Superior temporal gyrus (tissue), 1 donor: Measurements from ENCODE around the gene MGMT.
A peak's percentile ranks its signal among the peaks of the same experiment; 100 is the strongest.

Experiments
- DNase-seq: peaks from one replicate; pipeline ENCODE4 v3.0.0-alpha.2; 2016; ENCODE audit errors: extremely low spot score

MGMT gene

DNA sequence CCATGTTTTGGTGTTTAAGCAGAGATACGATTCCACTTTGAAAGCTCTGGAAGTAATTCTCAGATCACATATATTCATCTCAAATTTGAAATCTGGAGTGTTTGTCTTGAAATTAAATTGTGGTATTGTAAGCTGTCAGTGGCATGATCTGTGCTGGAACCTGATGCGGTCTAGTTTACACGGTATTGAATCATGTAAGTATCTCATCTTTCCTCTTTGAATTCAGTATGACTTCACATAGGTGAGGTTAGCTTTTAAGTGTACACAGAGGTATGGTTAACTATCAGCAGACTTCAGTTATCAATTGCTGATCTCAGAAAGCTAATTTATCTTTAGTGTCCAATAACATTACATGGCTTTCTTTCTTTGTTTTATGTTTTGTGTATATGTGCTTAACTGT, 155.2 kb downstream of the MGMT start:
- DNase-seq: no peak

- DNase-seq: no peak
Observed at GRCh38 chr10:129622736-129623135, 155.7 kb downstream of the MGMT start.

DNA sequence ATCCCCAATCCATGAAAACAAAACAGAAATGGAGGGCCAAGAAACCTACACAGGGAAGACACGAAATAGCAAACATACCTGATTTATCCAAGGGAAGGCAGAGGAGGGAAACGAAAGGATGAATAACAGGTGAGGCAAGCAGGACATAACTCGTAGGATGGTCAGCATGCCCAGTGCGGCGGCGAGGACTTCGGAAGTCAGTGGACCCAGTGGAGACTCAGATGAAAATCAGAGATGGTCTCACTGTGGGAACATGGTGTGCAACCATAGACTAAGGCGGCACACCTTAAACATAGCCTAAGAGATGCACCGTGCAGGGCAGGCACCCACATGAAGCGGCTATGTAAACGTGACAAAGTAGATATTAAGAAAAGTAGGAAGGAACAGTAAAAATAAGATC, 157.5 kb downstream of the MGMT start:
- DNase-seq: no peak

DNA sequence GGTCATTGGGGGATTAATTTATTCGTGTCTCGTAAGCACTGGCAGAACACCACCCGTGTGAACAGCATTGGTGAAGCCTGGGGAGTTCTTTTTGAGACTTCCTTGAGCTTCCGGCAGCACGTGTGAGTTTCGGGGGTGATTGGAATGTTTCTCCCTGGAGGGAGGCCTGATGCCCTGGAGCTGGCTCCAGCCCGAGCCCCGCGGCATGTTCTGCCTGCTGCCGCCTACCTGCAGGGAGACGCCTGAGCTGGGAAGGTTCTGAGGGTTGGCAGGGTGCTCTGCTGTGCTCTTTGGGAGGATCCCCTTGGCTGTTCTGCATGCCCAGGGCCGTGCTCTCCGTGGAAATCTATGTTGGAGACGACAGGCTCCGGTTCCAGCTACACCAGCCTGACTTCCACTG, 159.3 kb downstream of the MGMT start:
- no peak for DNase-seq

DNA sequence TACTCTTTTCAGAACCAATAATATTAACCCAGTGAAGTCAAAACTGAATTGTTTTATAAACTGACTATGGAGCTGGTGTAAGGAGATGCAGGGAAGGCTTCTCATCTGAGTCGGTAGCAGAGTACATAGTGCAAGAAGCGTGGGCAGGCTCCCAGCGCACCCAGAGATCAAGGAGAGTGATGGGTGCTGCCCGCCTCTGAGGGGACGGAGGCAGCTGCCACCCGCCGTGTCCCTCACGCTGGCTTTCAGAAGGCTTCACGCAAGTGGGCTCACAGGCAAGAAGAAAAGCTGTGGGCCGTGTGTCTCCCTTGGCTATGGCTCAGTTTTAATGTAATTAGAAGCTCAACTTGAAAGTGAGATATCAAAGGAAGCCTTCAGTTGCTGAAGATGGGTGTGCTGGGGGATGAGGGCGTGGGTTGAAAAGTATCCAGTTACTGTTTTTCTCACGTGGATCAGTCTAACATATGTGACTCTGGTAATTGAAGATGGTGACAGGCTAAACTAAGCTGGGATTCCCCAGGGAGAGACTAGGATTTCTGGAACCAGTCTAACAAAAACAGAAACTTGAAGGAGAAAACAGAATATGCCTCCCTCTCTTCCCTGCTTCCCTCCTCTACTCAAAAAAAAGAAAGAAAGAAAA, 159.9 kb downstream of the MGMT start:
- peak; percentile 19 for DNase-seq

GRCh38 chr10:129627442-129627841, 160.4 kb downstream of the MGMT start:
- no peak for DNase-seq

DNA sequence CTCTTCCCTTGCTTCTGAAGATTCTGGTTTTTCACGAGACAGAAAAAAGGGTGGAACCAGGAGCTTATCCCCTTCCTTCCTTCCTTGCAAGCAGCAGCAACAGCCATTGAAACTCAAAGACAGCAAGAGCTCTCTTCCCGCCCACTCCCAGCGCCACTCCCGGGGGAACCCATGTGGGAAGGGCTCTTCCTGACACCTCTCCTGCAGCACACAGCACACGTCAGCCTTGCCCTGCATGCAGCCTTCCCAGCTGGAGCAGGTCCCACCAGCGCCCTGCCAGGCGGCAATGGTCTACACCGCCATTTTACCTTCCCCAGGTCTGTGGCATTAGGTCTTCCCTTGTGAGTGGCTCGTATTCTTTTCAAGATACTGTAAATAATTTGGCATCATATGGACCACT, 161.8 kb downstream of the MGMT start:
- no peak for DNase-seq

DNA sequence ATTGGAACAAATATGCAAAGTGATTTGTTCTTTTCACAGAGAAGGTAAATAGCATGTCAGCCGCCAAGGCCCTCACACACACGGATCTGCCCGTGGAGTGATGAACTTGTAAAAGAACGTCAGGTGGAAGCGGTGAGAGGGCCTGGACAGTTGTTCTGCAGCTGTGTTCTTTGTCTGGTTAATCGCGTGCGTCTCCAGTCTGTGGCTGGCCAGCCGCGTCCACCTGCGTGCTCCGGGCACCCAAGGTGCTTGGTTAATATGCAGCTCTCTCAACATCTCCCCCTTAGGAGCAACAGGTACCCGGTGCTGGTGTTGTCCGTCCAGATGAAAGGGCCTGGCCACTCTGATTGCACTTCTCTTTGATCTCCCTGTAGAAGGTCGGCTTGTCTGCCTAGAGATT, 162.9 kb downstream of the MGMT start:
- DNase-seq: no peak

DNA sequence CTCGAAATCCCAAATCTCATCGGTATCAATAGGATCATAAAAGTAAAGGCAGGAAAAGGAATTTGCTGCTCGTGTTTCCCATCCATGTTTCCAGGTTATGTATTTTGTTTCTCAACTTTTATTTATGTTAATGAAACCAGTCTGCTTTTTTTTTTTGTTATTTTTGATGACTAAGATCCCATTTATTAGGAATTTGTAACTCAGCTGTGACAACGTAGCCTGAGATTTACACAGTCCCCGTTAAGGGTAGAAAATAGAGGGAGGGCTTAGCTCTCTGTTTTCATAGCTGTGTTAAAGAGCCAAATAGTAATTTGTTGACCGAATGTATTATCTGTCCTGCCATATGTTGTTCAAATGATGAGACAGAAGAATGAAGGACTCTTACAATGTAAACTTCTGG, 164.0 kb downstream of the MGMT start:
- no peak for DNase-seq

GRCh38 chr10:129631870-129632623, 165.0 kb downstream of the MGMT start:
- DNase-seq: no peak

DNA sequence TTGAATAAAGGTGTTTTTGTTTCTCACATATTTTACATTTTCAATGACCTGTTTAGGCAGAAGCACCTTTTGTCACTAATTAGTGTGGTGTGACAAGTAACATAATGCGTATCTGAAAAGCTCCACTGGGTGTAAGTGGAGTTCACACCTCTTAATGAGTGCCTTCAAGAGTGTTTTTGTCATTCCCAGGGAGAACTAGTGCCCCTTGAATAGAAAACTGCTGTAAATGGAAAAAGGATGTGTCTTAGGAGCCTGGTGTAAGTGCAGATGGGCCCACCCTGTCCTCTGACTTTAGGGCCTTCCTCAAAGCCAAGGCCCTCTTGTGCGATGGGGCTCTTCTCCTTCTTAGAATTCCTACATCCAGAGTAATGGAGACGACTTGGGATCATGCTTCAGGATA, 170.0 kb downstream of the MGMT start:
- no peak for DNase-seq

GRCh38 chr10:129637846-129638245, 170.8 kb downstream of the MGMT start:
- no peak for DNase-seq

DNA sequence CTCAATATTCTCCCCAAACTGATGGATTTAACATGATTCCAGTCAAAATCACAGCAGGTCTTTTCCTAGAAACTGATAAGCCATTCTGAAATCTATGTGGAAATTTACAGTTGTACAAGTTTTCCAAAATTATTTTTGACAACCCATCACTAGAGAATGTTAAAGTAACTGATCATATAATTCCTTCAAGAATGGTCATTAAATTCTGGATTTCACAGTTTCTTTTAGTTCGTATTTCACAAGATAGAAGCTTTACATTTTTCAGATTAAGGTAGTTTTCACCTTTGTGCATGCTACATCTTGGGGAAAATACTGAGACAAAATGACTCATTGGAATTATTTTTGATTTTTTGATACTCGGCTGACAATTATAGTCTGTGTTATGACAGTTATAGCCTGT, 174.3 kb downstream of the MGMT start:
- DNase-seq: no peak

DNA sequence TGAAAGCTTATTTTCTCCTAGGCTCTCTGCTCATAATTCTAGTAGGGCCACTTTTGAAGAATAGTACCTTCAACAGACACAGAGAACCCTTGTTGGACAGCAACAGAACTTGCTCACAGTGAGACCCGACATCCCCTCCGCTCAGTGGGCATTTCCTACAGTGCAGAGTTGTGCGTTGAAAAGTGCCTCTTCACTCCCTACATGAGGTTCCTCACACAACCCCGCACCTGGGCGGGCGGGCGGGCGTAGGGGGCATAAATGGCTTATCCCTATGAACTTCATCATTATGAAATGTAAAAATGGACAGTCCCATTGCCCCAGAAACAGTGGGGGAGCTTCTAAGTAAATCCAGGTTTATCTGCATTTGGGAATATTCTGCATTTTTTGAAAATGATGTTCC, 174.9 kb downstream of the MGMT start:
- no peak for DNase-seq

DNA sequence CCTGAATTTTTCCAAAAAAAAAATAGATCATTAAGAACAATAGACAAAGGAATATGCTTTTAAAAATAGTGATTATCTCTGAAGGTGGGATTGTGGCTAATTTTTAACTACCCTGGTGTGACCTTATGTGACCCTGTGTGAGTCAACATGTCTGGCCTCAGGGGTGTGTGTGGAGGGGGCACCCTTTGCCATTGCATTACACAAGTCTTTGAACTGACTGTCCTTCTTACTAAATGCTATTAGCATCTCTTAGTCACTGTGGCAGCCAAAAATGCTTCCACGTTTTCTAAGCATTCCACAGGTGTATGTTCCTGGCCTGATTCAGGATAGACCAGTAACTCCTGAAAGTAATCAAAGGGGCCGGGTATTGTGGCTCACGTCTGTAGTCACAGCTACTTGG, 175.4 kb downstream of the MGMT start:
- no peak for DNase-seq

- DNase-seq: no peak
Observed at GRCh38 chr10:129643266-129643665, 176.2 kb downstream of the MGMT start.

DNA sequence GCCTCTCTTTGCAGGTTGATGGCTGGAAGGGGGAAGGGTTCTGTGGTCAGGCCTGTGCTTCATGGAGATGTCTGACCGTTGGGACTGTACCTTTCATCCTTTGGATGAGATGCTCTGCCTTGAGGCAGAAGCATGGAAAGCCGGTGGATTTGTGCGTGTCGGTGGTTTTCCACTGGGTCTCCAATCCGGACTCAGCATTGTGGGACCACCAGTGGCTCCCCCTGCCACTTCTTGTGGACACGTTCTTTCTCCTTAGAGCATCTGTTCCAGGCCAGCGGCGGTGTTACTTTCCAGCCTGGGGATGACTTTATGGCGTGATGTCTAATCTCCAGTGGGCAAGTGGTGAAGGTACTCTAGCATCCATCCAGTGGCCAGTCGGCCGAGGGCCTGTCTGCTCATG, 178.4 kb downstream of the MGMT start:
- no peak for DNase-seq

DNA sequence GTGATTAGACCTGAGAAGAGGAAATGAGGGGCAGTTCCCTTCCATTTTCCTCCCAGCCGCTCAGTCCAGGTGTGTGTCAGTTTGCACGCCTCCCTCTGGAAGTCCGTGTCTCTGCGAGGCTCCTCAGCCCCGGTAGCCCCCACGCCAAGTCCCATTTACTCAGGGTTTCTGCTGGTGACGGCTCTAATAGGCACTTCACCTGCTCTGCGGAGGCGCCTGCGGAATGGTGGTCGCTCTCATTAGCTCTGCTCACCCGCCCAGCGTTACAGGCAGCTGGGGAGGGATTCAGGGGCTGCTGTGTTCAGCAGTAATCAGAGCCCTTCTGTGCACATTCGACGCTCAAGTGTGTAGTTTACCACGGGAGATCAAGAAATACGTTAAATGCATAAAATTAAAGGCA, 179.9 kb downstream of the MGMT start:
- DNase-seq: no peak

- no peak for DNase-seq
Observed at GRCh38 chr10:129647590-129647989, 180.5 kb downstream of the MGMT start.

DNA sequence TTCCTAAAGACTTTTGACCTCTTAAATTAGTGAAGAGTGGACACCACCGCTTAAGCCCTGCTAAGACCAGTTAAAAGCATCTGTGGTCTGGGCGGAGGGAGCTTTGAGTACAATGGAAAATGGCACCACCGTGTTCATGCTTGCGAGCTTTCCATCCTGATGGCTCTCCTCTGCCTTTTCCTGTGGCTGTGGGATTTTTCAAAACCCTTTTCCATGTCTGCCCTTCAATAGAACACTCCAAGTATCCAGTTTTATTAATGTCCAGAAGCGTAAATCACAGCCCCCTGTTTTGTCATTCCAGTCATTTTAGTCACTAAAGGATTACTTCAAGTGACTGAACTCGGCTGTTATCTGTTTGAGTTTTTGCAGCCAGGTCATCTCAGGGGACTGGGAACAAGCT, 181.8 kb downstream of the MGMT start:
- DNase-seq: no peak

DNA sequence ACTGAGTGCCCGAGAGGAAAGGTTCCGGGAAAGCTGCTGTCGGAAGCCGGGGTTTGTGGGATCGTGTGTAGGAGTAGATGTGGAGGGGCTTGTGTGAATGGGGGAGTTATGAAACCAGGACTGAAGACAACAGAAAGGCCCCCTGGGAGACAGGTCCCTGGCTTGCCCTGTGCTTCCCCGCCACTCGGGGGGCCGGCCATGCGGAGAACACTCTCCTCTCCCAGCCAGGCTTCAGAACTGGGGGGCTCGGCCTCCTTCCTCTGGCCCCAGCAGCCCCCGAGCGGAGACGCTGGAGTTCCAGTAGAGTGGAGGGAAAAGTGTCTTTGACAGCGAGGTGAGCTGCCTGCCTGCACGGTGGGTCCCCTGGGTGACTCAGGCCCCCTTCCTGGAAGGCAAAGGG, 185.0 kb downstream of the MGMT start:
- no peak for DNase-seq

GRCh38 chr10:129652521-129653201, 185.6 kb downstream of the MGMT start:
- no peak for DNase-seq

- DNase-seq: no peak
Observed at GRCh38 chr10:129653428-129653827, 186.4 kb downstream of the MGMT start.
